HG03060 (cell line): ENCODE data around the gene SLF2.

Source experiments
- ATAC-seq: cut with Tn5 transposase; IDR thresholded peaks from one replicate; pipeline ENCODE4 v1.9.1; 2021; ENCODE audit warnings: low read depth, moderate number of reproducible peaks; ENCODE audit not compliant: unreplicated experiment

SLF2 gene

GRCh38 chr10:100977436-100977835 is 64.7 kb downstream of the SLF2 start:
- ATAC-seq = no peak

GRCh38 chr10:100978121-100978900 is 65.5 kb downstream of the SLF2 start:
- no peak for ATAC-seq

- no peak for ATAC-seq
These were observed 66.1 kb downstream of the SLF2 start for GRCh38 chr10:100978901-100979195.

- no peak for ATAC-seq
These were observed 67.1 kb downstream of the SLF2 start for GRCh38 chr10:100979791-100980272.

GRCh38 chr10:100980311-100980710 is 67.5 kb downstream of the SLF2 start:
- no peak for ATAC-seq

- ATAC-seq = no peak
These were observed 67.9 kb downstream of the SLF2 start for GRCh38 chr10:100980711-100981110.

GRCh38 chr10:100981178-100981772 is 68.5 kb downstream of the SLF2 start:
- no peak for ATAC-seq

DNA sequence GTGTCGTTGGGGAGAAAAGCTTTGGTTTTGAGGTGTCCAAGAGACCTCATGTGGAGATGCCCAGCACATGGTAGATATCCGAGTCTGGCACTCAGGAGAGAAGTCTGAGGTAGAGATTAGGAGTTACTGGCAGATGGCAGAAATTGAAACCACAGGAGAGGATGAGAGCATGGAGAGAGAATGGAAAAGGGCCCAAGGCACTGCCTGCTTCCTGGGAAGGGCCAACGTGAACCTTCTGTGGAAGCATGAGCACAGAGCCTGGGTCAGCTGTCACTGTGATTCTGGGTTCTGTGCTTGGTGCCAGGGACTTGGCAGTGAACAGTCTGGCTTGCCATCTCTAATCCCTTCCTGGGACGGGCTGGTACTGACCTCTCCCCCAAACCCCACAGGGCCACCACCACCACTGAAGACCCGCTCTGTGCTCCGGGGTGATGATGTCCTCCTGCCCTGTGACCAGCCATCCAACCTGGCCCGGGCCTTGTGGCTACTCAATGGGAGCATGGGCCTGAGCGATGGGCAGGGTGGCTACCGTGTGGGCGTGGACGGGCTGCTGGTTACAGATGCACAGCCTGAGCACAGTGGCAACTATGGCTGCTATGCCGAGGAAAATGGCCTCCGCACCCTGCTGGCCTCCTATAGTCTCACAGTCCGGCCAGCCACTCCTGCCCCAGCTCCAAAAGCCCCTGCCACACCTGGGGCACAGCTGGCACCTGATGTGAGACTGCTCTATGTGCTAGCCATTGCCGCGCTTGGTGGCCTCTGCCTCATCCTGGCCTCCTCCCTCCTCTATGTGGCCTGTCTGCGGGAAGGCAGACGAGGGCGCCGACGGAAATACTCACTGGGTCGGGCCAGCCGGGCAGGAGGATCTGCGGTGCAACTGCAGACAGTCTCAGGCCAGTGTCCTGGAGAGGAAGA is 70.4 kb downstream of the SLF2 start:
- no peak for ATAC-seq

DNA sequence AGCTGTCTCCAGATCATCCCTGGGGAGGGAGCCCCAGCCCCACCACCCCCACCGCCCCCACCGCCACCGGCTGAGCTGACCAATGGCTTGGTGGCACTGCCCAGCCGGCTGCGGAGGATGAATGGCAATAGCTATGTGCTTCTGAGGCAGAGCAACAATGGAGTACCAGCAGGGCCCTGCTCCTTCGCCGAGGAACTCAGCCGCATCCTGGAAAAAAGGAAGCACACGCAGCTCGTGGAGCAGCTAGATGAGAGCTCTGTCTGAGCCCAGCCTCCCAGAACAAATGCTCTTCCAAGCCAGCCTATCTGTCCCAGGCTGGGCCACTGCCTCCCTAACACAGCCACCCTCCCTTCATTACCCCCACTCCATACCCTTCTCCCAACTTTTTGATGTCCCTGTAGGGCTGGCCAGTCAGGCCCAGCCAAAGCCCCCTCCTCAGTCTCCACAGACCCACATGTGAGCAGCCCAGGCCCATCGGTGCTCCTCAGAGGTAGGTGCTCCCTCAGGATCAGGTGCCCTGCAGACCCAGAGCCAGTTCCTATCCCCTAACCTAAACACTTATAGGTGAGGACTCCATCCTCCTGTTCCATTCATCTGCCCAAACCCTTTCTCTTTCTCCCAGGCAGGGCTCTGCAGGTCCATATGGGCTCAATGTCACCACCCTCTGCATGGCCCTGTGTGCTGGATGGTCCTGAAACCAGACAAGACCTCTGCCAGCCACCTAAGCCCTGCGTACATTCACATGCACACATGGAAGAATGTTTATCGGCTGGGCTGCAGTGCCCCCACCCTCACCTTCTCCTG is 71.3 kb downstream of the SLF2 start:
- ATAC-seq = no peak

GRCh38 chr10:100984672-100985177 is 72.0 kb downstream of the SLF2 start:
- no peak for ATAC-seq

- no peak for ATAC-seq
These were observed 72.6 kb downstream of the SLF2 start for GRCh38 chr10:100985336-100985735.

DNA sequence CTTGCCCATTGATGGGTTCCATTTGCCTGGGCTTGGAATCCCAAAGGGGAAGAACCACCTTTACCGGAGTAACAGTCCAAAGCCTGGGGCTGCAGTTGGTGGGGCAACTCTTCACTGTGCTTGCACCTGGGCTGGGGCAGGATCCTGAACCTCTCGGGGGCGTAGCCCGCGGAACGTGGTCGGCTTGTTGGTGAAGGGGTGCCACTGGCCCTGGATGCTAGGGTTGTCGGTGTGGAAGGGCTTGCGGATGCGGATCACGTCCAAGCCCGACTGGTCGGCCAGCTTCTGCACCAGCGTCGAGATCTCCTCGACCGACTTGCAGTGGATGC is 73.8 kb downstream of the SLF2 start:
- ATAC-seq = no peak

GRCh38 chr10:100986952-100987684 is 74.4 kb downstream of the SLF2 start, which contains the start of the genes MRPL43 and TWNK:
Gene MRPL43, minus strand, starts transcription at chr10:100987497. Its CDS starts 54 bp downstream, at chr10:100987443.
Gene TWNK, plus strand, starts transcription at chr10:100987543. Its CDS starts 668 bp downstream, at chr10:100988211.
- ATAC-seq = no peak

GRCh38 chr10:100987685-100988049 is 74.9 kb downstream of the SLF2 start:
- ATAC-seq = no peak

DNA sequence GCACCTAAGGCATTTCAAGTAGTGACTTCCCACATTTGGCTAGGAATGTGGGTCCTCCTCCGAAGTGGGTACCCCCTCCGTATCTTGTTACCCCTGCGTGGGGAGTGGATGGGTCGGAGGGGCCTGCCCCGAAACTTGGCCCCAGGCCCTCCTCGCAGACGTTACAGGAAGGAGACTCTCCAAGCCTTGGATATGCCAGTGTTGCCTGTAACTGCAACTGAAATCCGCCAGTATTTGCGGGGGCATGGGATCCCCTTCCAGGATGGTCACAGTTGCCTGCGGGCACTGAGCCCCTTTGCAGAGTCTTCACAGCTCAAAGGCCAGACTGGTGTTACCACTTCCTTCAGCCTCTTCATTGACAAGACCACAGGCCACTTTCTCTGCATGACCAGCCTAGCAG is 75.4 kb downstream of the SLF2 start:
- no peak for ATAC-seq

GRCh38 chr10:100989088-100989487 is 76.3 kb downstream of the SLF2 start:
- ATAC-seq = no peak

DNA sequence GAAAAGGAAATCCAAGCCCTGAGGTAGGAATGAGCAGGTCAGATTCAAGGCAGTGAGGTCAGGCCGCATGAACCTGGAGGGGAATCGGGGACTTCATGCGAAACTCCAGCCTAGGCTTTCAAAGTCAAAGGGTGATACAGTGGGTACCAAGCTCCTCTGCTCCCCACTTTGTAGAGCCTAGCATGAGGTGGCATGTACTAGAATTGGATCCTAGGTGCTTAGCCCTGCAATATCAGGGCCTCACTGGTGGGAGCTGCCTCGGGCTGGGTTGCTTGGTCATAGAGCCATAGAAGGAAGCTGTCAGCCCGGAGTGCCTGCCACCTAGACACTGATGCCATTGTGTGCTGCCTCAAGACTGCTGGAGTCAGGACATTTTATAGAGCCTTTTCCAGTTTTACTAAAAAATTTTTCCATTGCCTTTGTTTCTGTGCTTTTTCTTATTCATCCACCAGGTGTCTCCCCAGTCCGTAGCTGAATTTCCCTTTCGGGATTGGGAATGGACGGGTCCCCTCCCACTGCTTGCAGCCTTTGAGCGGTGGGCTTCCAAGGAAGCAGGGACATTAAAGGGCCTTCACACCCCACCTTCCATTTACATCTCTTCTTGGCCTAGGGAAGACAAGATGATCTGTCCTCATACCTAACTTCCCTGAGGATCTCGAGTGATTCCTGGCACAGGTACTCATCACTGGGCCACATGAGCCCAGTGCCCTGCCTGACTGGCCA is 81.4 kb downstream of the SLF2 start:
- no peak for ATAC-seq

GRCh38 chr10:100995181-100995580 is 82.4 kb downstream of the SLF2 start:
- ATAC-seq = no peak
